Activated CD4-positive, alpha-beta T cell treated with anti-CD3 and anti-CD28 coated beads, Interleukin-2, amount 10 ng/mL, durations not matched to agents 24 days and 14 days (primary cell): ENCODE results near the gene C8G. TPM values are rescaled to one million over a fixed set of nuclear protein-coding genes. Genes with fewer than 3 reads are reported as not detected.

ENCODE experiments used
- DNase-seq: peaks from one replicate; pipeline ENCODE4 v3.0.0; 2022
- H3K27ac Mint-ChIP-seq: one replicate; pipeline ENCODE4 v1.8.0; 2022; ENCODE audit warnings: mild to moderate bottlenecking, mixed read lengths
- H3K27me3 Mint-ChIP-seq: one replicate; pipeline ENCODE4 v1.8.0; 2022; ENCODE audit warnings: mixed read lengths
- H3K36me3 Mint-ChIP-seq: one replicate; pipeline ENCODE4 v1.8.0; 2022; ENCODE audit warnings: low read depth, mild to moderate bottlenecking, mixed read lengths
- H3K4me1 Mint-ChIP-seq: one replicate; pipeline ENCODE4 v1.8.0; 2021; ENCODE audit warnings: mixed read lengths
- H3K4me3 Mint-ChIP-seq: one replicate; pipeline ENCODE4 v1.8.0; 2022; ENCODE audit warnings: mild to moderate bottlenecking, moderate library complexity, mixed read lengths
- H3K9me3 Mint-ChIP-seq: one replicate; pipeline ENCODE4 v1.8.0; 2021; ENCODE audit warnings: mixed read lengths
- intact Hi-C: fragments of 100-400 bp; cut with micrococcal nuclease; formaldehyde crosslinking; loops from one replicate; pipeline ENCODE4 v1.15.1; 2023
- total RNA-seq: library from RNA; stranded (reverse); gene quantifications from 2 replicates; pipeline ENCODE4 v1.2.3, GENCODE V29; 2022

The C8G gene
- total RNA-seq, 1 donor from 2014 or later = 1.7 TPM

GRCh38 chr9:136968333-136969127 is 23.5 kb downstream of the C8G start:
- H3K4me3 Mint-ChIP-seq = no peak overlapping the region
- no peaks in the 10 kb centered on the region for H3K9me3 Mint-ChIP-seq
- no peaks in the 10 kb centered on the region for H3K36me3 Mint-ChIP-seq
- intact Hi-C loops = no loop called here
- H3K27ac Mint-ChIP-seq = no peak overlapping the region
- peaks cover 9% of the 10 kb centered on the region for H3K4me1 Mint-ChIP-seq
- no peak for DNase-seq
- peaks cover 3% of the 10 kb centered on the region for H3K27me3 Mint-ChIP-seq

DNA sequence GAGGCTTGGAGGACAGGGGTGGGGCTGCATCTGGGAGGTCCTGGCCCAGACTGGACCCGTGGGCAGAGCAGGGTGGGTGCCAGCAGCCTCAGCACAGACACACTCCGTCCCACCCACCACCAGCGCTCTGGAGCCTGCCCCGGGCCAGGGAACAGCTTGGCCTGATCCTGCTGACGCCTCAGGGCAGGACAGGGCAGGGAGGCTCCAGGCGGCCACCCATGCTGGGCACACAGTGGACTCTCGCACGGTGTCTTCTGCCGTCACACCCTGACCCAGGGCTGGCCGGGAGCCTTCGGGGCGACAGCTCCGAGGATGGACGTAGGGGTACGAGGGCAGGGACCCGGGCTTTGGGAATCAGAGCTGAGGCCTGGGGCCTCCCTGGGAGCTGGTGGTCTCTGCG is 24.1 kb downstream of the C8G start:
- no peak overlapping the region for H3K27ac Mint-ChIP-seq
- DNase-seq = no peak
- H3K27me3 Mint-ChIP-seq = peaks cover 3% of the 10 kb centered on the region
- H3K9me3 Mint-ChIP-seq = no peaks in the 10 kb centered on the region
- no peaks in the 10 kb centered on the region for H3K36me3 Mint-ChIP-seq
- peaks cover 9% of the 10 kb centered on the region for H3K4me1 Mint-ChIP-seq
- no peak overlapping the region for H3K4me3 Mint-ChIP-seq
- intact Hi-C loops = no loop called here

GRCh38 chr9:136969774-136970173 is 24.7 kb downstream of the C8G start:
- Mint-ChIP-seq H3K36me3 (no peaks in the 10 kb centered on the region), H3K4me3 (no peak overlapping the region), H3K4me1 (peaks cover 9% of the 10 kb centered on the region), H3K9me3 (no peaks in the 10 kb centered on the region), H3K27me3 (peaks cover 3% of the 10 kb centered on the region), H3K27ac (no peak overlapping the region)
- intact Hi-C loops = loop anchor here (10.0 kb wide), 1 partner anchor 185 kb away; no protein-coding TSS in a partner anchor
- DNase-seq = no peak

- no peaks in the 10 kb centered on the region for H3K36me3 Mint-ChIP-seq
- intact Hi-C loops = loop anchor here (10.0 kb wide), 1 partner anchor 184 kb away; no protein-coding TSS in a partner anchor
- H3K27me3 Mint-ChIP-seq = peaks cover 5% of the 10 kb centered on the region
- peaks cover 13% of the 10 kb centered on the region for H3K4me1 Mint-ChIP-seq
- no peak overlapping the region for H3K27ac Mint-ChIP-seq
- no peaks in the 10 kb centered on the region for H3K9me3 Mint-ChIP-seq
- DNase-seq = no peak
- no peak overlapping the region for H3K4me3 Mint-ChIP-seq
Measured at GRCh38 chr9:136970361-136970760, 25.3 kb downstream of the C8G start.

DNA sequence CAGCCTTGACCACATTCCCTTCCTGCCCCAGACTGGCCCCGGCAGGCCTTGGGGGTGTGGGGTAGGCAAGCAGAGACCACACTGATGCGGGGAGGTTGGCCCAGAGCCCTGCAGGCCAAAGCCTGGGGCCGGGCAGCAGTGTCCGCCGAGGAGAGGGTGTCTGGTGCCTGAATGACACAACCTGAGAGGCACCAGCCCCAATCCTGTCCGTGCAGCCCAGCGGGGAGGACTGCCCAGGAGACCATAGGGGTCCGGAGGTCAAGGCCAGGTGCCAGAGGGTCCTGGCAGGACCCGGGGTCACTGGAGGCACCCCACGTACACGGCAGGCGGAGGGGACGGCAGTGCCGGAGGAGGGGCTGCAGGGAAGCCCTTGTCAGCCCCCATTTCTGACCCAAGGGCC is 26.7 kb downstream of the C8G start:
- DNase-seq = no peak
- intact Hi-C loops = loop anchor here (10.0 kb wide), 1 partner anchor 183 kb away; no protein-coding TSS in a partner anchor
- Mint-ChIP-seq H3K27ac (no peak overlapping the region), H3K27me3 (peaks cover 3% of the 10 kb centered on the region), H3K9me3 (no peaks in the 10 kb centered on the region), H3K4me1 (peaks cover 7% of the 10 kb centered on the region), H3K4me3 (no peak overlapping the region), H3K36me3 (no peaks in the 10 kb centered on the region)

GRCh38 chr9:136972335-136972734 is 27.3 kb downstream of the C8G start:
- Mint-ChIP-seq H3K4me3 (no peak overlapping the region), H3K9me3 (no peaks in the 10 kb centered on the region), H3K27ac (no peak overlapping the region), H3K4me1 (peaks cover 7% of the 10 kb centered on the region), H3K27me3 (peaks cover 3% of the 10 kb centered on the region), H3K36me3 (no peaks in the 10 kb centered on the region)
- no peak for DNase-seq
- intact Hi-C loops = loop anchor here (10.0 kb wide), 1 partner anchor 182 kb away; no protein-coding TSS in a partner anchor

DNA sequence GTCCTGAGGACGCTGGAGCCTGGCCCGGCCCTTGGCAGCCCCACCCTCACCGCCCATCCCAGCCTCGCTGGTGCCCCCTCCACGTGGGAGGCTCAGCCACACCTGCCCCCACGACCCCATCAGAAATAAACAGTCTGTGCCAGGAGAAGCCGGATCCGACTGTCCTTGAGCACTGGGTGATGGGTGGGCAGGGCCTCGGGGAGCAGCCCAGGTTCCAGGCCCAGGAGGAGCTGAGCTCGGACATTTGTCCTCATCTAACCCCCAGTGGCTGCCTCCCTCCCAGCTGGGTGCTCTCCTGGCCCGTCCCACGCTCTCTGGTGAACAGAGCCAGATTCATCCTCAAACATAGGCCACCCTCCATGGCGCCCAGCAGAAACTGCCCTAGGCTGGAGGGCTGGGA is 27.7 kb downstream of the C8G start:
- intact Hi-C loops = loop anchor here (10.0 kb wide), 1 partner anchor 182 kb away; no protein-coding TSS in a partner anchor
- Mint-ChIP-seq H3K4me1 (peaks cover 7% of the 10 kb centered on the region), H3K36me3 (no peaks in the 10 kb centered on the region), H3K27ac (no peak overlapping the region), H3K4me3 (no peak overlapping the region), H3K27me3 (peaks cover 5% of the 10 kb centered on the region), H3K9me3 (no peaks in the 10 kb centered on the region)
- no peak for DNase-seq

DNA sequence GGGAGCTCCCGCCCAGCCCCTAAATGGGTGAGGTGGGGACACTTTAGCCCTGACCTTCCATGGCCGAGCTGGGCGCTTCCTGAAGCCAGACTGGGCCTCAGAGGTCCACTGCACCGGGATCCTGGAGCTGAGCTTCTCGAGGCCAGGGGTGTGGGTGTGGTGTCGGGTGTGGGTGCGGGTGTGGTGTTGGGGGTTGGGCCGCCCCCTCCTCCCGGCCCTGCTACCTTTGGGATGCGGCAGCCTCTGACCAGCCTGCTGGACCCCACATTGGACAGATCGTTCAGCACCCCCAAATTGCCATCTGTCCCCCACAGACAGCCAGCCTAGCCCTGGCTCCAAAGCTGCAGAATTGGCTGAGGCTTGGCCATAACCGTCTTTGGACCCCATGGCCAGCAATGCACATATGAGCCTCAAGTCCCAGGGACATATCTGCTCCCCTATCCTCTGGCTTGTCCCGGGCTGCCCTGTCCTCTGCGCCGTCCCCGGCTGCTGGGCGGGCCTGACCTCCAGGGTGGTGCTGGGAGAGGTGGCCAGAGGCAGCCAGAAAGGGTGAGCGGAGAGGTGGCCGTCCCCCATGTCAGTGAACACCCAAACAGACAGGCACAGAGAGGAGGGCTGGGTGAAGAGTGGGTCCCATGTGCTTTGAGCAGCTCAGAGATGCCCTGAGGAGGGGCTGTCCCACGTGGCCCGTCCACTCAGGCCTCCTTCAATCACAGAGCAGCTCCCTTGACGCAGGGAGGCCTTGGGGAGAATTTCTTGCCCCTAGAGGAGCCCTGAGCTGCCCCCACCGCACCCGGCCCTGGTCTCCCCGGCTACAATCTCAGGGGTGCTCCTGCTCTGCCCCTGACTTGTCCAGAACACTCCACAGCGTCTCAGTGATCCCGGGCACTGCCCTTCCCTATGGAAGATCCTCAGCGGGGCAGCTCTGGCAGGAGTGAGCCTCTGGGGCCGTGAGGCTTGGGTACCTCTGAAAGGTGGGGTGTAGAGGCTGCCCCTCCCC is 28.9 kb downstream of the C8G start:
- DNase-seq = no peak
- Mint-ChIP-seq H3K36me3 (no peaks in the 10 kb centered on the region), H3K27ac (no peak overlapping the region), H3K4me3 (no peak overlapping the region), H3K9me3 (no peaks in the 10 kb centered on the region), H3K27me3 (peaks cover 5% of the 10 kb centered on the region), H3K4me1 (peaks cover 7% of the 10 kb centered on the region)
- intact Hi-C loops = loop anchor here (10.0 kb wide), 1 partner anchor 181 kb away; no protein-coding TSS in a partner anchor

GRCh38 chr9:136974817-136975535 is 29.9 kb downstream of the C8G start:
- Mint-ChIP-seq H3K27ac (no peak overlapping the region), H3K36me3 (no peaks in the 10 kb centered on the region), H3K27me3 (peaks cover 5% of the 10 kb centered on the region), H3K9me3 (no peaks in the 10 kb centered on the region), H3K4me3 (peak overlapping the region; percentile 16), H3K4me1 (peaks cover 7% of the 10 kb centered on the region)
- no peak for DNase-seq
- intact Hi-C loops = loop anchor here (10.0 kb wide), 1 partner anchor 180 kb away; no protein-coding TSS in a partner anchor

DNA sequence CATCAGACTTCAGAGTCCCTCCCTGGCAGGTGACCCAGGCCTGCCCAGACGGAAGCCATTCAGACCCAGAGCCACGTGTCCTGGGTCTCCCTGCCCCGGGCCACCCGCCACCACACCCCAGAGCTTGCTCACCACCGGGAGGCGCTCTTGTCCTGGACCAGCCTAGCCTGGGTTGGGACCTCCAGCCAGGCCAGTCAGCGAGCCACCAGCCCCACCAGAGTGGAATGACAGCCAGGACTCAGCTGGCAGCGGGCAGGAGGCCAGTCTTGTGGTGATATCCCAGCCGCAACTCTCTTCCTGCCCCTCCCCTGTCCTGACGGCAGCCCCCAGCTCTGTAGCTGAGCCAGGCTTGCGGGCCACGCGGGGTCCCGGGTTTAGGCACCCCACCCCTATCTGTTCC is 30.6 kb downstream of the C8G start:
- Mint-ChIP-seq H3K36me3 (no peaks in the 10 kb centered on the region), H3K27ac (no peak overlapping the region), H3K27me3 (peaks cover 5% of the 10 kb centered on the region), H3K4me1 (peaks cover 7% of the 10 kb centered on the region), H3K4me3 (peak overlapping the region; percentile 16), H3K9me3 (no peaks in the 10 kb centered on the region)
- peak; percentile 76 for DNase-seq
- intact Hi-C loops = loop anchor here (10.0 kb wide), 1 partner anchor 179 kb away; no protein-coding TSS in a partner anchor

DNA sequence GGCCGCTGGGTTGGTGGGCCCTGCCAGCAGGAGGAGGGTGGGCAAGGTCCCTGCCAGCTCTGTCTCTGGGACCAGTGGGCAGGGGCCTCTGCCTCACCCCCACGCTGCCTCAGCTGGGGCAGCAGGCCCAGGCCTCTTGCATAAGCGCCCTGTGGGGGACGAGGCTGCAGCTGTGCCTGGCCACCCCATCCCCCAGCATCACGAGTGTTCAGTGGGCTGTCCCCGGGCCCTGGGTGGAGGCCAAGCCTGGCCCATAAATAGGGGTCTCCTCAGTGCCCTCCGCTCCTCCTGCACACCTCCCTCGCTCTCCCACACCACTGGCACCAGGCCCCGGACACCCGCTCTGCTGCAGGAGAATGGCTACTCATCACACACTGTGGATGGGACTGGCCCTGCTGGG is 32.2 kb downstream of the C8G start, which contains the start of gene PTGDS:
PTGDS (plus strand) TSS at position 282 of the 400 bp plus-strand sequence; CDS start at position 357, 75 bp downstream.
- DNase-seq = no peak
- no peaks in the 10 kb centered on the region for H3K36me3 Mint-ChIP-seq
- H3K4me3 Mint-ChIP-seq = peak within 1 kb of the TSS; percentile 35
- H3K27ac Mint-ChIP-seq = no peak within 1 kb of the TSS
- peaks cover 5% of the 10 kb centered on the region for H3K27me3 Mint-ChIP-seq
- intact Hi-C loops = loop anchor here (10.0 kb wide), 1 partner anchor 178 kb away; no protein-coding TSS in a partner anchor
- H3K9me3 Mint-ChIP-seq = no peaks in the 10 kb centered on the region
- H3K4me1 Mint-ChIP-seq = peaks cover 7% of the 10 kb centered on the region

- Mint-ChIP-seq H3K4me1 (peaks cover 7% of the 10 kb centered on the region), H3K27ac (no peak overlapping the region), H3K4me3 (no peak overlapping the region), H3K36me3 (no peaks in the 10 kb centered on the region), H3K27me3 (peaks cover 5% of the 10 kb centered on the region), H3K9me3 (no peaks in the 10 kb centered on the region)
- intact Hi-C loops = loop anchor here (2.0 to 10.0 kb wide), 2 partner anchors 15 to 177 kb away; partner anchors contain the start of gene PAXX
- no peak for DNase-seq
Measured at GRCh38 chr9:136977649-136978072, 32.6 kb downstream of the C8G start.
